ENCODE data around the gene ADAM21. TPM values are rescaled to one million over a fixed set of nuclear protein-coding genes. Genes with fewer than 3 reads are reported as not detected.

The ADAM21 gene
- total and polyA plus RNA-seq, 2 donors (not counting 3 experiments of a cell fraction or from before 2014, with no cell fraction given), result 0.06 TPM; not detected in 1

- intact Hi-C loops (cut with micrococcal nuclease), result no loop called here
- H3K27me3 ChIP-seq (ENCODE audit: control insufficient read depth in 2 of 2, insufficient read depth in 2 of 2, low read length in 2 of 2), result no peaks in the 10 kb centered on the region
These were observed 29.4 kb upstream of the ADAM21 start for GRCh38 chr14:70422538-70422937.

More at GRCh38 chr14:70422538-70422937, 29.4 kb upstream of the ADAM21 start:
- Histone ChIP-seq H3K79me2 (ENCODE audit: control insufficient read depth, insufficient read depth, low read length) (no peaks in the 10 kb centered on the region), H3K9me3 (replicated peaks; ENCODE audit: control insufficient read depth, insufficient read depth, low read length) (no peaks in the 10 kb centered on the region), H3K4me3 (replicated peaks in 1 of 3; ENCODE audit: insufficient read depth in 1 of 3, low read depth in 1 of 3, low read length in 3 of 3) (no peak overlapping the region), H3K27ac (ENCODE audit: insufficient read depth, low read depth, low read length) (no peak overlapping the region), H4K20me1 (replicated peaks; ENCODE audit: control insufficient read depth, extremely low read depth, insufficient read depth, low read length) (no peaks in the 10 kb centered on the region), H3K4me2 (ENCODE audit: insufficient read depth, low read length) (no peak overlapping the region), H3K36me3 (ENCODE audit: control insufficient read depth in 2 of 2, extremely low read depth in 1 of 2, insufficient read depth in 2 of 2, low read length in 2 of 2) (no peaks in the 10 kb centered on the region), H2AFZ (ENCODE audit: low read depth, low read length) (no peak overlapping the region), H3K4me1 (ENCODE audit: control insufficient read depth, extremely low read depth, insufficient read depth, low read length) (no peaks in the 10 kb centered on the region), H3K9me1 (replicated peaks; ENCODE audit: control insufficient read depth, extremely low read depth, insufficient read depth, low read length) (no peaks in the 10 kb centered on the region), H3K9ac (replicated peaks; ENCODE audit: extremely low read depth, insufficient read depth, low read length) (no peak overlapping the region)
- ChIA-PET POLR2A (no interaction called here), CTCF (no interaction called here)
- FAIRE-seq (no peak), DNase-seq (ENCODE audit: low read depth, low spot score) (no peak)
- TF ChIP-seq JUN (IDR thresholded peaks at IDR 0.05; ENCODE audit: borderline replicate concordance, insufficient read depth, insufficient read length, low read depth) (no peak), POLR2AphosphoS5 (IDR thresholded peaks at IDR 0.05; ENCODE audit: insufficient read depth, low read depth, low read length) (no peak), CTCF (IDR thresholded peaks at IDR 0.05; ENCODE audit: extremely low read depth in 1 of 2, insufficient read depth in 1 of 2, low read depth in 1 of 2, low read length in 2 of 2) (no peak), EZH2 (IDR thresholded peaks at IDR 0.05; ENCODE audit: borderline replicate concordance, low read depth, low read length, severe bottlenecking) (no peak), MAX (IDR thresholded peaks at IDR 0.05; ENCODE audit: insufficient read depth, insufficient read length) (no peak), GATA2 (IDR thresholded peaks at IDR 0.05; ENCODE audit: insufficient read depth, insufficient read length, low read depth, low read length) (no peak), FOS (IDR thresholded peaks at IDR 0.05; ENCODE audit: borderline replicate concordance, insufficient read depth, low read length) (no peak), POLR2A (IDR thresholded peaks at IDR 0.05; ENCODE audit: low read depth, low read length) (no peak), MYC (IDR thresholded peaks at IDR 0.05; ENCODE audit: low read depth, low read length) (no peak)
- dilution Hi-C loops (cut with MboI; ENCODE audit: extremely low pct_ligation_motif_present, low sequenced_read_pairs), result no loop called here
- BruUV-seq (replicated peaks), result no TSS peak

Measured in endothelial cell of umbilical vein (primary cell).